CD4-positive, alpha-beta T cell treated with Interleukin-12 subunit alpha and Interleukin-12 subunit beta, for 1 hour (primary cell): ENCODE results near the gene SMTN.
"Not testable (repeated sequence)": the region's sequence is repeated elsewhere in the genome, so short reads cannot be mapped to it uniquely, and the experiment has no call there.

Experiments used
- DNase-seq: peaks from one replicate; pipeline ENCODE4 v3.0.0-alpha.2; 2020

SMTN gene

DNA sequence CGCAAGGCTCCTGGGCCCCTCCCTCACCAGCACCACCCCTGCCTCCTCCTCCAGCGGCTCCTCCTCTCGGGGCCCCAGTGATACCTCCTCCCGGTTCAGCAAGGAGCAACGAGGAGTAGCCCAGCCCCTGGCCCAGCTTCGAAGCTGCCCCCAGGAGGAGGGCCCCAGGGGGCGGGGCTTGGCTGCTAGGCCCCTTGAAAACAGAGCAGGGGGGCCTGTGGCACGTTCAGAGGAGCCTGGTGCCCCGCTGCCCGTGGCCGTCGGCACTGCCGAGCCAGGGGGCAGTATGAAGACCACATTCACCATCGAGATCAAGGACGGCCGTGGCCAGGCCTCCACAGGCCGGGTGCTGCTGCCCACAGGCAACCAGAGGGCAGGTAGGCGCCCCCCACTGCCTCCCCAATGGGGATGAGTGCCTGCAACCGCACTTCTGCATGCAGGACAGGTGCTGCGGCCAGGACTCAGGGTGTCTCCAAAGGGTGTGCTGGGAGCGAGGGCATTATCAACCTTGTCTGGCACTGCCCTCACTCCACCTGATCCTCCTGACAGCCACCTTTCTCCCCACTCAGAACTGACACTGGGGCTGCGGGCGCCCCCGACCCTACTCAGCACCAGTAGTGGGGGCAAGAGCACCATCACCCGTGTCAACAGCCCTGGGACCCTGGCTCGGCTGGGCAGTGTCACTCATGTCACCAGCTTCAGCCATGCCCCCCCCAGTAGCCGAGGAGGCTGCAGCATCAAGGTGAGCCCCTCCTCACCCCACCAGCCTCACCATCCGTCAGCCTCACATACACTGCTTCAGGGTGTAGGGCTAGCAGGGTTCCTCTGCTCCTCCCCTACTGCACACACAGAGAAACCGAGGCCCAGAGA lies 10.2 kb downstream of the SMTN start:
- DNase-seq, result no peak

DNA sequence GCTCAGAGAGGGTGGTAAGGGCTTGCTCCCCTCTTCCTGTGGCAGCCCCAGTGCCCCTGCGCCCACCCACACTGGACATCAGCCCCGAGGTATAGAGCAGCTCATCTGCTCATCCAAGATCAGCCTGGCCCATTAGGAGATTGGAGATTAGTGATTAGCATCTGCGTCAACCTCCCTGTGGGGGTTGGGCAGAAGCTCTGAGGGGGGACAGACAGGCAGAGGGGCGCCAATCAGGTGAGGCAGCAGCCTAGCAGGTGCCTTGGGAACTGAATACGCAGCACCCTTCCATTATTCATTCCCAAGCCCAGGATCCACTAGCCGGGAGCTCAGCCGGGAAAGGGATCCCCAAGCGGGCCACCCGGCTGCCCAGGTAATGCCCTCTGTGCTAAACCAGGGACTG lies 11.0 kb downstream of the SMTN start:
- DNase-seq, result no peak

DNA sequence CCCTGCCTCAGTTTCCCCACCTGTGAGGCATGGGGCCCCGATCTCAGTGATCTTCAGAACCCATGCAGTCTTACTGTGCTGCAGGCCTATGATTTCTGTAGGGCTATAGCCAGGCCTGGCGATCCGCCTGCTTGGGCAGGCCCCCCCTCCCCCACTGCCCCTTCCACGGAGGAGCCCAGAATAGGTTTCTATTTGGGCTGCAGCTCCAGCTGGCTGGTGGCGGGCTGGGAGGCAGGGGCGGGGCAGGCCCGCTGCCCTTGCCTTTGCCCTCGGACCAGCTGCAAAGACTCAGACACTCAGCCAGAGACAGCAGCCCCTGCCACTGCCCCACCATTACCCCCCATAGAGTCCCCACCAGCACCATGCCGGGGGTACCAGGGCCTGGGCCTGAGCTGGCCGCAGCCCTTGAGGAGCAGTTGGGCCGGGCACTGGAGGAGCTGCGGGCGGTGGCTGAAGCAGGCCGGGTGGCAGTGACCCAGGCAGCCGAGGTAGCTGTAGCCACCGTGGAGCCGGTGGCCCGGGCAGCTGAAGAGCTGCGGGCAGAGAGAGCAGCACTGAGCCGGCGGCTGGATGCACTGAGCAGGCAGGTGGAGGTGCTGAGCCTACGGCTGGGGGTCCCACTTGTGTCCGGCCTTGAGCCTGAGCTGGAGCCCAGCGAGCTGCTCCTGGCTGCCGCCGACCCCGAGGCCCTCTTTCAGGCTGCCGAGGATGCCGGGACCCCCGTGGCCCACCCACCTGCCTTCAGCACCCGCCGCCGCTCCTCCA lies 12.2 kb downstream of the SMTN start:
- no peak for DNase-seq

DNA sequence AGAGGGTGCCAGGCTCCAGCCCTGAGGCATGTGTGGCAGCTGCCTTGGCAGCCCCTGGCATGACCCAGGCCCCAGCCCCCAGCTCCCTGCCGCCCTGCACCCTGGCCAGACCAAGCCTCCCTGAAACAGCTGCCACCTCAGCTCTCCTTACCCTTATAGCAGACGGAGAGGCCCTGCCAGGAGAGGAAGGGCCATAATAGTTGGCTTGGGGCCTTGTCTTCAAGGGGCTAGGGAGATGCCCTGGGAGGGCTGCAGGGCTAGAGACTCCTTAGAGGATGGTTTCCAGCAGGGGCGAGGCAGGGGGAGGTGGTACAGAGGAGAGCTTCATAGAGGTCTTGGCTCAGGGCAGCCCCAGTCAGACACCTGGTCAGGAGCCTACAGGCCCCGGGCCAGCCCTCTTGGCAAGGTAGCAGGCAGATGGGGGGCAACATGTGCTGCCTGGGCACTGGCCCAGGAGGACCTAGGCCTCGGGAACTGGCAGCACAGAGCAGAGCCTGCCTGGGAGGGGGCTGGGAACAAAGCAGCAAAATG lies 13.0 kb downstream of the SMTN start:
- DNase-seq, result no peak

DNA sequence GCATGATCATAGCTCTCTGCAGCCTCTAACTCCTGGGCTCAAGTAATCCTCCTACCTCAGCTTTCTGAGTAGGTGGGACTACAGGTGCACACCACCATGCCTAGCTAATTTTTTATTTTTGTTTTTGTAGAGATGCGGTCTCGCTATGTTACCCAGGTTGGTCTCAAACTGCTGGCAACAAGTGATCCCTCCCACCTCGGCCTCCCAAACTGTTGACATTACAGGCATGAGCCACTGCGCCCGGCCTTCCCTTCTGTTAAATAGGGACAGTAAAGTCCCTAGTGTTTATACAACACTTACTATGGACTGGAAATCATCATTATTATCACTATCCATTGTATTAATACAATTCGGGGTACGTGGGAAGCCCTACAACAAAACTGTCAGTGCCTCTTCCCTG lies 13.6 kb downstream of the SMTN start:
- no peak for DNase-seq

DNA sequence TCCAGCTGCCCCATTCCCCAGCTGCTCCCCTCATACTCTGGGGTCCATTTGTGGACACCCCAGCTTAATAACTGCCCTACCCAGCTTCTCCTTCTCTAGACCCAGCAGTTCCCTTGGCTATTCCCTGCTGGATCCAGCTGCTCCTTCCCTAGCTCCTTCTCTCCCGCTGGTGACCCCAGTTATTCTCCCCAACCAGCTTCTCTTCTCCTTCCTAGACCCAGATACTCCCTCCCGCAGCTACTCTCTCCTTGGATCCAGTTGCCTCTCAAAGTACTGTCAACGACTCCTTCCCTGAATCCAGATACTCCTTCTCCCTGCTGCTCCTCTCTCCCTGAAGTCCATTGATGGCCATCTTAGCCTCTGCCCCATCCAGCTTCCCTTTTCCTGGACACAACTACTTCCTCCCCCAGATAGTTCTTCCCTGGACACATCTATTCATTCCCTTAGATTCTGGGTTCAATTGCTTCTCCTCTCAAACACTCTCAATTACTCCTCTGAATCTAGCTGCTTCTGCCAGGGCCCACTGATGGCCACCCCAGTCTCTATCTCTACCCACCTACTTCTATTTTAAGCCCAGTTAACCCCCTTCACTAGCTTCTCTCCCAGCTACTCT lies 14.6 kb downstream of the SMTN start:
- no peak for DNase-seq

DNA sequence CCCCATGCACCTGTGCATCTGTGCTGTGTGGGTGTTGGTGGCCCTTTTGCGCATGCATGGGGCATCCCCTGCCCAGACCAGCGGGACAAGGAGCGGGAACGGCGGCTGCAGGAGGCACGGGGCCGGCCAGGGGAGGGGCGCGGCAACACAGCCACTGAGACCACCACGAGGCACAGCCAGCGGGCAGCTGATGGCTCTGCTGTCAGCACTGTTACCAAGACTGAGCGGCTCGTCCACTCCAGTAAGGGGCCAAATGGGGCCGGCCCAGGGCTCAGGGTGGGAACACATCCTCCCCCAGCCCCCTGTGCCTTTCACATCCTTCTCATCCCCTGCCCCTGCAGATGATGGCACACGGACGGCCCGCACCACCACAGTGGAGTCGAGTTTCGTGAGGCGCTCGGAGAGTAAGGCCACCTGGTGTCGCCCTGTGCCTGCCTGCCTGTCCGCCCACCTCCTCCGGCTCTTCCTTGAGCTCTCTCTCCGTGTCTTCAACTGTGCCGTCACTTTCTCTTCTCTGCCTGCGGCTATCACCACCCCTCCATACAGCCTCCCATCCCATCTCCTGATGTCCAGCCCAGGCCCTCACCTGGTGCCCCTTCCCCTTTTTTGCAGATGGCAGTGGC lies 15.7 kb downstream of the SMTN start:
- DNase-seq, result no peak

DNA sequence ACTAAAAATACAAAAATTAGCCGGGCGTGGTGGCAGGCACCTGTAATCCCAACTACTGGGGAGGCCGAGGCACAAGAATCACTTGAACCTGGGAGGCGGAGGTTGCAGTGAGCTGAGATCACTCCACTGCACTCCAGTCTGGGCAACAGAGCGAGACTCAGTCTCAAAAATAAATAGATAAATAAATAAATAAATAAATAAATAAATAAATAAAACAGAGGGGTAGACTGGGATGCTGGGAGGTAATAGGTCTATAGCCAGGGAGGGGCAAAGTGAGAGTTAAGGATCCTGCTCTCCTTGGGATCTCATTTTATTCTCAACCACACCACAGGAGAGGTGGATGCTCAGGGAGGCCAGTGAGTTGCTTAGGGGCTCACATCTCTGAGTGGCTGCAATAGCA lies 16.4 kb downstream of the SMTN start:
- not testable (repeated sequence) for DNase-seq

DNA sequence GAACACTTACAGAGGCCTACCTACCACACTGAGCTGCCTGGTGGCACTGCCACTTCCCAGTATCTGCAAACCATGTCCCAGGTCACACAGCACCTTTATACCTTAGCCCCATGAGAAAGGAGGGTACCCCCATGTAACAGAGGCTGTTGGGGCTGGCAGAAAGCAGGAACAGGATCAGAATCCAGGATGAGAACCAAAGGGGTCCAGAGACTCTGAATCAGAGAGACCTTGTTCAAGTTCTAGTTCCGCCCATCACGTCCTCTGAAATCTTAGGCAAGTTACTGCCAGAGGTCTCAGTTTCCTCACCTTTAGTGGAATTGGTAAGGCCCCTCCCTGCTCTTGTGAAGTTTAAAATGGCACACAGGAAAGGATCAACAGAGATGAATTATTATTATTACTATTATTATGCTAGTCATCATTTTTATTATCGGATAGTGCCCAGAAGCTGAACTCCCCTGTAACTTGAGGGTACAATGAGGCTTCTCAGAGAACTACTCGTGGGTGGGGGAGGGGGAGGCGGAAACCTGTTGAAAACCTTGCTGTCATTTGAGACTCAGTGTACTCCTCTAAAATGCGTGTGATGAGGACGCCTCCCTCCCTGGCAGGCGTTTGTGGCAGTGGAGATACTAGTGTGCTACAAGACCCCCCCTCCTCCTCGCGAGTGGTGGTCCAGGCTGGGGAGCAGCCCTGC lies 17.0 kb downstream of the SMTN start:
- no peak for DNase-seq

DNA sequence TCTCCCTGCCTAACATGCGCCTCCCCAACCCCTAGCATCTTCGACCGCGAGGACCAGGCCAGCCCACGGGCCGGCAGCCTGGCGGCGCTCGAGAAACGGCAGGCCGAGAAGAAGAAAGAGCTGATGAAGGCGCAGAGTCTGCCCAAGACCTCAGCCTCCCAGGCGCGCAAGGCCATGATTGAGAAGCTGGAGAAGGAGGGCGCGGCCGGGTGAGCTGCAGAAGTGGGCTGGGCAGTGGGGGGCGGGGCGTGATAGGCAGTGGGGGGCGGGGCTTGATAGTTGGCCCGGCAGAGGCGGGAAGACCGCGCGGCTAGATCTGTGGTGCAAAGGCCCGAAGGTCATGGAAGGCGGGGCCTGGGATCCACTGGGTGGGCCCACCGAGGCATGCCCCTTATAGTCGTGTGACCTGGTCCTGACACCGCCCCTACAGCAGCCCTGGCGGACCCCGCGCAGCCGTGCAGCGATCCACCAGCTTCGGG lies 17.6 kb downstream of the SMTN start:
- DNase-seq, result no peak

DNA sequence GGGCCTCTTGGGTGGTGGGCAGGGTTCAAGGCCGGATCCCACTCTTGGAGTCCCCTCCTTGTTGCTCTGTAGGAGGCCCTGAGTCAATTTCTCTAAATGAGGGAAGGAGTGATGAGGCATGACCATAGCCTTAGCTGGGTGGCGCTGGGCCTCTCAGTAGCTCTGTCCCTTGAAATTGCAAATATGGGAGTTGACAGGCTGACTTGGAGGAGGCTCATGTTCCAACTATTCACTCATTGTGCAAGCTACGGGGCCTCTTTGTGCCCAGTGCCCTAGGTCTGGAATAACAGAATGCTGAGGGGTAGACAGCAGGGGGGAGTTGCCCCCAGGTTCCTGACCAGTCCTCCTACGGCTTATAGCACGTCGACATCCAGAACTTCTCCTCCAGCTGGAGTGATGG lies 18.3 kb downstream of the SMTN start:
- DNase-seq, result no peak

DNA sequence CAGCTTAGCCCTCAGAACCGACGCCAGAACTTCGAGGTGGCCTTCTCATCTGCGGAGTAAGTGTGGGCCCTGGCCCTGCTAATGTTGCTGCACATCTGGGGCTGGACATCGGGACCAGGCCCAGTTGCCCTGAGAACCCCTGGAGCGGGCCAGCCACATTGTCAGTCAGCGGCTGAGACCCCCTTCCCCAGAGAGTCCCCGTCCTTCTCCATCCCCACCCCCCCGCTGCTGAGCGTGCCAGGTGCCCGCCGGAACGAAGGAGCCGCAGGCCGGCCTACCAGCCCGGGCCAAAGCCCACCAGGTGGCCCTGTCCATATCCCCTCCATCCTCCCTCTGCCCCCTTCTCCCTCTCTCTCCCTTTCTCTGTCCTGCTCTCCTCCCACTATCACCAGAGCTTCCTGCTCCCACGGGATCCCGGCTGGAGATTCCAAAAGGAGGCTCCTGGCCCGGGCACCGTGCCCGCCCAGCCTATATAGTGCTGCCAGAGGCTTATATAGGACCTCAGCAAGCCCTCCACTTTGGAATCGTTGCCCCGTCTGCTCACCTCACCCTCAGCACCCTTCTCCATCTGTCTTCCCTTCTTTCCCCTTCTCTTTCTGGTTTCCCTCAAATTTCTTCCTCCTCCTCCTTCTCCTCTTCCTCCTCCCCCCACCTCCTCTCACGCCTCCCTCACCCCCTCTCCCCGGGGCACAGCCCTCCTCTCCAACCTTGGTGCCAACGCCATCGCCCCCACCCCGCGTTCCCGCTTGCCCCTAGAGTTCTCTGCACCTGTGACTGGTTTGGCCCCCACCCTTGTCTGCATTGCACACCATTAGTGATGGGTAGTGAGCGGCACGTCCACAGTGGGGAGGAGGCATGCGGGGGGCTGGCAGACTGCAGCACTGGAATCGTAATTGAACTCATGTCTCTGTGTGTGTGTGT lies 19.0 kb downstream of the SMTN start:
- no peak for DNase-seq

DNA sequence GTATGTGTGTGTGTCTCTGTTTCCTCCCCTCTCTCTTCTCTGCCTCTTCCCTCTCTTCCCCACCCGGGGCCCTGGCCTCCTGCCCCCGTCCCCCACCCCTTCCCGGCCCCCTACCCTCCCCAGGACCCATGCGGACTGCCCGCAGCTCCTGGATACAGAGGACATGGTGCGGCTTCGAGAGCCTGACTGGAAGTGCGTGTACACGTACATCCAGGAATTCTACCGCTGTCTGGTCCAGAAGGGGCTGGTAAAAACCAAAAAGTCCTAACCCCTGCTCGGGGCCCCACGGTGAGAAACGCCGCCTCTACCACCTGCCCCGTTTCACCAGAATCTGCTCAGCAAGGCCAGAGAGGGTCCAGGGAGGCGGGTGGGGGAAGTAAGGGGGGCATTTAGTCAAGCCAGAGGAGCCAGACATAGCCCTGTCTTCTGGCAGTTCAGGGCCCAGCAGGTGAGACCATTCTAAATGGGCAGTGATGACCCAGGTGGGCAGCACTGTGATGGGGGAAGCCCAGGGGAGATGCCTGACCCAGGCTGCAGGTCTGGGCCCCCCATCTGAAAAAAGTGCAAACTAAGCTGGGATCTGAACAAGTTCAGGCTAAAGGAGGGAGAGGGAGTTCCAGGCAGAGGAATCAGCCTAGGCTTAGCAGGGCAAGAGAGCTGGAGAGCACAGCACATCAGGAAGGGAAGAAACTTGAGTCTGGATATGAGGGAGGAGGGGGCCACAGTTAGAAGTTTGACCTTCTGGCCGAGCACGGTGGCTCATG lies 19.8 kb downstream of the SMTN start:
- no peak for DNase-seq

DNA sequence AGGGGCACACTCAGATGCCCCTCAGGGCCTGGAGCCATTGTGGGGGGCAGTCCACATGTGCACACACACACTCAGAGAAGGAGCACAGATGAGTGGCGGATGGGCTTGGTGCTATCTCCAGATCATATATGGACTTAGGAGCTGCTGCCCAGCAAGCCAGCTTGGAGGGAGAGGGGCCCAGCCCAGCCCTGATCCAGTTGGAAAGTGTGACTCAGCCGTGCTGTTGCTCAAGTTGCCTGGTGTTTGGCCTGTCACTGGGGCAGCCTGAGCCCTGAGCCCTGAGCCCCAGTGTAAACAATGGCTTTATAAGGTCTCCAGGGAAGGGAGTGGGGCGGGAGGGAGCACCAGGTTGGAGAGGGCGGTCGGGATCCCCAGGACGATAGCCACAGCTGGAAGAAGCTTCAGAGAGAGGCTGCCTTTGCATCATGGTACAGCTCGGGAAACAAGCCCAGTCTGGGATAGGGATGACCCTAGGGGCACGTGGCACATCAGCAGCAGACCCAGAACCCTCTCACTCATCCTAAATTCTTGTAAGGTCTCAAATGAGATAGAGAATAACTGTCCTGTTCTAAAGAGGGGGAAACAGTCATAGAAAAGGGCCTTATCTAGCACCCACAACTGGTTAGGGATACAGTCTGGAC lies 21.4 kb downstream of the SMTN start:
- DNase-seq, result no peak

DNA sequence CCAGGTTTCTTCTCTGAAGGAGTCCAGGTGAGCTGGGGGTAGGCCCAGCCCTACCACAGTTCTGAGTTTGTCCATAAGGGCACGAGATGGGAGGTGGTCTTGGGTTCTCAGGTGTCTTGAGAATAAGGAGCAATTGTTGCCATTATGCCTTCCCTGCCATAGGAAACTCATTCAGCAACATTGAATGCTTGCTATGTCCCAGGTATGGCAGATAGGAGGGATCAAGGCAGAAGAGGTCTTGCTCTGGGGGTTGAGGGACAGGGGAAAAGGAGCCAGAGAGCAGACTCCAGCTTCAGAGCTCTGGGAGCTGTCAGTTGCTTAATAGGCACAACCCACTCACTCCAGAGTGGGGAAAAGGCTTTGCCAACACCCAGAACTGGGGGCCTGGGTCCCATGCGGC lies 22.0 kb downstream of the SMTN start:
- DNase-seq, result no peak

DNA sequence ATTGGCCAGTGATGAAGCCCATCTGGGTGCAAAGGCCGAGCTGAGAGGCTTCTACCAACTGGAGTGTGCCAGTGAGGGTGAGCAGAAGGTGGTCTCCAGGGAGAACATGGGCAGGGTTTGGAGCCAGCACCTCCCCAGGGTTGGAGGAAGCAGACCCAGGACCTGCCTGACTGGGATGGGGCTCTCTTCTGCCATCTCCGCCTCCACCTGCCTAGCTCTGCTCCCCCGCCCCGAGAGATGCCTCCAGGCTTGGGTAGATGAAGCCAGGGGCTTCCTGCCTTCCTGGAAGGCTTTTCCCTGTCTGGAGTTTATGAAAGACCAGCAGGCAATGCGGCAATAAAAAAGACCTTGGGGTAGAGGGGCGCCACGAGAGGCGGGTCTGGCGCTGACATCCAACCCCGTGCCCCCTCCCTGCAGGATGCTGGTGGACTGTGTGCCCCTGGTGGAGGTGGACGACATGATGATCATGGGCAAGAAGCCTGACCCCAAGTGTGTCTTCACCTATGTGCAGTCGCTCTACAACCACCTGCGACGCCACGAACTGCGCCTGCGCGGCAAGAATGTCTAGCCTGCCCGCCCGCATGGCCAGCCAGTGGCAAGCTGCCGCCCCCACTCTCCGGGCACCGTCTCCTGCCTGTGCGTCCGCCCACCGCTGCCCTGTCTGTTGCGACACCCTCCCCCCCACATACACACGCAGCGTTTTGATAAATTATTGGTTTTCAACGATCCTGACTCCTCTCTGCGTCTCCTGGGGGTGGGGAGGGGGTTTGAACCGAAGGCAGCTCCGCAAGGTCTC lies 23.0 kb downstream of the SMTN start:
- no peak for DNase-seq

DNA sequence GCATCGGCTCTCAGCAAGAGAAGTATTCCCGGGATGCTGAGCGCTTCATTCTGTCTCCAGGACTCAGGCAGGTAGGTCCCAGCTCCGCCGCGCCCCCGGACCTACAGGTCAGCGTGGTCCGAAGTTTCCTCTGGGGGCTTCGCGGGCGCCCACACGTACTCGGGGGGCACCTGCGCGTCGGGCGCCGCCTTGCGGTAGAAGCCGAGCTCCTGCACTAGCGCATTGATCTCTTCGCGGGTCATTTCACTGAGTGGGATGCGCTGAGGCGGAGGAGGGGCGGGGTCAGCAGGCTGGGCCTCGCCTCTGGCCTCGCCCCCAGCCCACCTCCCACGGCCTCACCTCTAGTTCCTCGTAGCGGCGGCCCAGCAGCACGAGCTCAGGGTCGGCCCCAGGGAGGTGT lies 23.8 kb downstream of the SMTN start:
- DNase-seq, result peak; percentile 23

DNA sequence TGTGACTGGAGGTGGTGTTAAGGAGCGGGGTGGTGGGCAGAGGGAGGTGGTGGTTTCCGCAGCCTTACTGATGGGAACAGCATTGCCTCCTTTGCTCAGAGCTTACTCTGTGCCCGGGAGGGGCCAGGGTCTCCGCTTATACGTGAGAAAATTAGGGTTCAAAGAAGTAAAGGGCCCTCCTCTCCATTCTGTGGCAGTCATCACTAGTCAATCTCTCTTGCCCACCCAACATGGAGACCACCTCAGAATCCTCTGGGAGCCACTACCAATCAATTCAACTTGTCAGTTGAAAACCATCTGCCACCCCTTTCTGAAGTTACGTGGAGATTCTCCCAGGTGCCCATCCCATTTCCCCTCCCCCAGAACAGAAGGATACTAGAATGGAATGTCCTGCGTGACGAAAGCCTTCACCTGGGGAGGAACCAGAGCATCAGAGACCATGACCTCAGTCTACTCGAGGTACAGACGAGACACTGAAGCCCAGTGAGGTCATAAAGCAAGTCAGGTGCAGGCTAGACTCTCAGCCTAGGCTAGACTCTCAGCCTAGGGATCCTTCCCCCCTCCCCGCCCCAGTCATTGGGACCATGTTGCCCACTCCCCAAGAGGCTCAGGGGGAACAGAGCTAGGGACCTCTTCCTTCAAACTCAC lies 24.3 kb downstream of the SMTN start:
- no peak for DNase-seq
